OCI-LY1 (cell line): ENCODE measurements around the gene PARD3B.

Experiments
- H2AFZ ChIP-seq: fragments of 200-600 bp; sonication (generic), shearing (Covaris generic); 2 replicates; pipeline ENCODE4 v1.6.0; 2014; ENCODE audit warnings: antibody characterized with exemption, mild to moderate bottlenecking, low read length
- H3F3A ChIP-seq: fragments of 200-600 bp; sonication (generic), shearing (Covaris generic); 2 replicates; pipeline ENCODE4 v1.6.0; 2014; ENCODE audit warnings: mild to moderate bottlenecking, antibody characterized with exemption, low read length, moderate library complexity; ENCODE audit not compliant: insufficient read depth
- H3K27ac ChIP-seq: fragments of 200-600 bp; sonication (generic); 2 replicates; pipeline ENCODE4 v1.5.1; 2014; ENCODE audit warnings: low read length, mixed run types, mild to moderate bottlenecking, low read depth; ENCODE audit not compliant: poor library complexity, severe bottlenecking
- H3K27me3 ChIP-seq: fragments of 200-600 bp; sonication (generic); 2 replicates; pipeline ENCODE4 v1.6.0; 2014; ENCODE audit warnings: antibody characterized with exemption, mild to moderate bottlenecking, low read length, moderate library complexity; ENCODE audit not compliant: insufficient read depth
- H3K36me3 ChIP-seq: fragments of 200-600 bp; sonication (generic); 2 replicates; pipeline ENCODE4 v1.6.1; 2014; ENCODE audit warnings: mild to moderate bottlenecking, antibody characterized with exemption, low read length, moderate library complexity, mixed read lengths; ENCODE audit not compliant: insufficient read depth
- H3K4me1 ChIP-seq: fragments of 200-600 bp; sonication (generic); 2 replicates; pipeline ENCODE4 v1.5.1; 2014; ENCODE audit warnings: mild to moderate bottlenecking, low read length, moderate library complexity; ENCODE audit not compliant: insufficient read depth, severe bottlenecking
- H3K4me2 ChIP-seq: fragments of 200-600 bp; sonication (generic), shearing (Covaris generic); 2 replicates; pipeline ENCODE4 v1.6.1; 2014; ENCODE audit warnings: low read length
- H3K4me3 ChIP-seq: fragments of 200-600 bp; sonication (generic); 2 replicates; pipeline ENCODE4 v1.5.1; 2014; ENCODE audit warnings: low read length, low read depth, mild to moderate bottlenecking, mixed read lengths; ENCODE audit not compliant: poor library complexity, severe bottlenecking
- H3K79me2 ChIP-seq: fragments of 200-600 bp; shearing (Covaris generic); 2 replicates; pipeline ENCODE4 v1.6.1; 2016; ENCODE audit warnings: mixed run types, low read length, mixed read lengths; ENCODE audit not compliant: insufficient read depth
- H3K9ac ChIP-seq: fragments of 200-600 bp; sonication (generic), shearing (Covaris generic); 2 replicates; pipeline ENCODE4 v1.6.1; 2014; ENCODE audit warnings: mild to moderate bottlenecking, low read length, mixed read lengths
- H3K9me2 ChIP-seq: fragments of 200-600 bp; sonication (generic), shearing (Covaris generic); 2 replicates; pipeline ENCODE4 v1.6.1; 2014; ENCODE audit warnings: low read depth, mild to moderate bottlenecking, low read length, mixed read lengths
- H3K9me3 ChIP-seq: fragments of 200-600 bp; shearing (Covaris generic); 2 replicates; pipeline ENCODE4 v1.6.1; 2014; ENCODE audit warnings: low read length, mixed read lengths
- H4K20me1 ChIP-seq: fragments of 200-600 bp; sonication (generic), shearing (Covaris generic); 2 replicates; pipeline ENCODE4 v1.6.0; 2016; ENCODE audit warnings: mild to moderate bottlenecking, low read length; ENCODE audit not compliant: insufficient read depth
- CTCF ChIP-seq: fragments of 200-600 bp; sonication (generic), shearing (Covaris generic); IDR thresholded peaks from 2 replicates; pipeline ENCODE4 v1.5.1; 2017; ENCODE audit warnings: mild to moderate bottlenecking, antibody characterized with exemption, low read length, moderate library complexity, mixed read lengths
- EZH2 ChIP-seq: fragments of 200-600 bp; sonication (generic), shearing (Covaris generic); IDR thresholded peaks from 2 replicates; pipeline ENCODE4 v1.8.0; 2017; ENCODE audit warnings: borderline replicate concordance, mixed run types, mild to moderate bottlenecking, antibody characterized with exemption, low read length, moderate library complexity, mixed read lengths

Gene PARD3B

DNA sequence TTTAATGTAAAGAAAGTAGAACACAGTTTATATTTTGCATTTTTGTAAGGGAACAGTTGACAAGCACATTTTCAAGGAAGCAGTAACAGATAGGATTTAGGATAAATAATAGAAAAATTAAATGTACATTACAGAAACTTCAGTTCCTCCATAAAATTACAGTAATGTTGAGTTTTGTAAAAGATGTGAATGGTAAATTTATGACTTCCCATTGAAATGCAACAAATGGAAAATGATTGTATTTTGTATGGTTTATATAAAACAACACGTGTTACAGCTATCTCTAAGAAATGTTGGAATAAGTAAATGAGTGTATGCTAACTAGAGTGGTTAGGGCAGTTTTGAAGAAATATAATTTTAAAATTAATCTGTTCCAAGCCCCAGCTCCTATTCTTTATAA, 227.3 kb downstream of the PARD3B start:
- Histone ChIP-seq H3K27me3 (no peaks in the 10 kb centered on the region), H3K4me2 (no peak overlapping the region), H2AFZ (no peak overlapping the region), H3K4me1 (no peaks in the 10 kb centered on the region), H3K9me3 (no peaks in the 10 kb centered on the region), H3K9ac (no peak overlapping the region), H4K20me1 (no peaks in the 10 kb centered on the region), H3F3A (no peaks in the 10 kb centered on the region), H3K79me2 (no peaks in the 10 kb centered on the region), H3K36me3 (no peaks in the 10 kb centered on the region), H3K9me2 (no peaks in the 10 kb centered on the region), H3K27ac (no peak overlapping the region), H3K4me3 (no peak overlapping the region)
- TF ChIP-seq CTCF (no peak), EZH2 (no peak)

- Histone ChIP-seq H4K20me1 (no peaks in the 10 kb centered on the region), H3F3A (no peaks in the 10 kb centered on the region), H3K4me2 (no peak overlapping the region), H2AFZ (no peak overlapping the region), H3K27ac (no peak overlapping the region), H3K79me2 (no peaks in the 10 kb centered on the region), H3K4me3 (no peak overlapping the region), H3K4me1 (no peaks in the 10 kb centered on the region), H3K9me3 (no peaks in the 10 kb centered on the region), H3K9me2 (no peaks in the 10 kb centered on the region), H3K9ac (no peak overlapping the region), H3K27me3 (no peaks in the 10 kb centered on the region), H3K36me3 (no peaks in the 10 kb centered on the region)
- TF ChIP-seq EZH2 (no peak), CTCF (no peak)
These were observed 230.5 kb downstream of the PARD3B start for GRCh38 chr2:204775766-204776165.

GRCh38 chr2:204776781-204777559, 231.7 kb downstream of the PARD3B start:
- no peak overlapping the region for H3K27ac ChIP-seq
- no peaks in the 10 kb centered on the region for H3K79me2 ChIP-seq
- H3K4me2 ChIP-seq = no peak overlapping the region
- H3K36me3 ChIP-seq = no peaks in the 10 kb centered on the region
- no peaks in the 10 kb centered on the region for H3K9me3 ChIP-seq
- H3F3A ChIP-seq = no peaks in the 10 kb centered on the region
- H3K9me2 ChIP-seq = no peaks in the 10 kb centered on the region
- no peak overlapping the region for H2AFZ ChIP-seq
- no peaks in the 10 kb centered on the region for H3K27me3 ChIP-seq
- no peak overlapping the region for H3K4me3 ChIP-seq
- no peak overlapping the region for H3K9ac ChIP-seq
- no peaks in the 10 kb centered on the region for H4K20me1 ChIP-seq
- TF ChIP-seq CTCF = no peak
- TF ChIP-seq EZH2 = no peak
- no peaks in the 10 kb centered on the region for H3K4me1 ChIP-seq
